HG02981 (cell line): ENCODE measurements around the gene AZU1.

ENCODE experiments used
- ATAC-seq: cut with Tn5 transposase; IDR thresholded peaks from one replicate; pipeline ENCODE4 v1.9.1; 2021; ENCODE audit warnings: mild to moderate bottlenecking, moderate library complexity; ENCODE audit not compliant: unreplicated experiment

The AZU1 gene

DNA sequence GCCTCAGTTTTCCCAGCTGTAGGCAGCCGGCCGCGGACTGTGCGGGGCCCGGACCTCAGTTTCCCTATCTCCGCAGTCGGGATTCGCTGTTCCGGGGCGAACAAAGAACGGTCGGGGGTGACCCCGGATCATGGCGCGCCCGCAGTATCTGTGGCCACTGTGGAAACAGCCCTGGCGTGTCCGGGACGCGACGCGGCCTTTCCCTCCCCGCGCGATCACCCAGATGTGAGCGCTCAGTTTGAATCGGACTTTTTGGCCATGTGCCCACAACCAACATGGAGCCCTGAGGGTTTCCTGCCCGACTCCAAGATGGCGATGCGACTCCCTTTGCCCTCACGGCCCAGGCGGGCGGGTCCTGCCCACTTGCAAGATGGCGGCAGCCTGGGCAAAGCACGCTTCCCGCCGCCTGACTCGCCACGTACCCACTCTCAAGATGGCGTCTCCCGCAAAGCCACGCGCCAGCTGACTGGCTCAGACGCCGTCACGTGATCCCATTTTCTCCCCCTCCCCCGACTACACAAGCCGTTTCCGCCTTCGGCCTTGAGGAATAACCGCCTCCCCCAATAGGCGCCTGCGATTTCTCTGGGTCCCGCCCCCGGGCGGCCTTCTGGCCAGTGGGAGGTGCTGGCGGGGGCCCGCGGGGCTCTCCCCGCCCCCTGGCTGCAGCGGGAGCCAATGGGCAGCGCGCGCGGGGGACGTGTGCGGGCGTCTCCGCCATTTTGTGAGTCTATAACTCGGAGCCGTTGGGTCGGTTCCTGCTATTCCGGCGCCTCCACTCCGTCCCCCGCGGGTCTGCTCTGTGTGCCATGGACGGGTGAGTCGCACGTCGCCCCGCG, 30.7 kb upstream of the AZU1 start, which contains the start of gene PTBP1:
TSS of gene PTBP1 (plus strand) at position 761 of the 836 bp plus-strand sequence. CDS start at position 807, 46 bp downstream.
- peak; percentile 71 for ATAC-seq

DNA sequence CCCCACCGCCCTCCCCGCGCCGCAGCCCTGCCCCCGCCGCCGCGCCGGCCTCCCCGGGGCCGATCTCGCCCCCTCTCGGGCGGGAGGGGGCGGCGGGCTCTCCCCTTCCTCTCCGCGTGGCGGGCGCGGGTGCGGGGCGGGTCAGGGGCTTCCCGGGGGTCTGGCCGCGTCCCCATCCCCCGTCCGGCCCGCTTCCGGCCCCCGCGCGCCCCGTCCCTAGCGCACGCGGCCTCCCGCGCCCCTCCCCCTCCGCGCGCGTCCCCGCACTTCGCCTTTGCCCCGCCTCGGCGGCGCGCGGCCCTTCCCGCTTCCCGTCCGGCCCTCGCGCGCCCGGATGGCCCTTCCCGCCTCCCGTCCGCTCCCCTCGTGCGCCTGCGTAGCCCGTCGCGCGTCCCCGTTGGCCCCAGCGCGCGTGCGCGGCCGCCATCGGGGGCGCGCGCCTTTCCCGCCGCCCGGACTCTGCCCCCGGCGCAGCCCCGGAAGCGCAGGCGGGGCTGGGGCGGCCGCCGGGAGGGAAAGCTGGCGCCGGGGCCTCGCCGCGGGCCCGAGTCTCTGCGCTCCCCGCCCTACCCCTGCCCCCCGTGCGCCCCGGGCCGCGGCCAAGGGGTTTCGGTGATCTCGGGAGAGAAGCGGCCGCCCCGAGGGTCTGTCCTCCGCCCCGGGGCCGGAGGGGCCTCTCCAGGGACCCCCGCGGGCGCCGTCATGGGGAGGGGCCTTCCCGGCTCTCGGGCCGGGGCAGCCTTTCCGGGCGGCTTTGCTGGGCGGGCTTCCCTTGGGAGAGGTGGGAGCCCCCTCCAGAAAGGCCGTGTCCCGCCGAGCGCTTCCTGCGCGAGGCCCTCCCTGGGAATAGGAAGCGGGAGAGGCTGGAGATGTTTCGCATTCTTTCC, 29.9 kb upstream of the AZU1 start:
- peak; percentile 36 for ATAC-seq

DNA sequence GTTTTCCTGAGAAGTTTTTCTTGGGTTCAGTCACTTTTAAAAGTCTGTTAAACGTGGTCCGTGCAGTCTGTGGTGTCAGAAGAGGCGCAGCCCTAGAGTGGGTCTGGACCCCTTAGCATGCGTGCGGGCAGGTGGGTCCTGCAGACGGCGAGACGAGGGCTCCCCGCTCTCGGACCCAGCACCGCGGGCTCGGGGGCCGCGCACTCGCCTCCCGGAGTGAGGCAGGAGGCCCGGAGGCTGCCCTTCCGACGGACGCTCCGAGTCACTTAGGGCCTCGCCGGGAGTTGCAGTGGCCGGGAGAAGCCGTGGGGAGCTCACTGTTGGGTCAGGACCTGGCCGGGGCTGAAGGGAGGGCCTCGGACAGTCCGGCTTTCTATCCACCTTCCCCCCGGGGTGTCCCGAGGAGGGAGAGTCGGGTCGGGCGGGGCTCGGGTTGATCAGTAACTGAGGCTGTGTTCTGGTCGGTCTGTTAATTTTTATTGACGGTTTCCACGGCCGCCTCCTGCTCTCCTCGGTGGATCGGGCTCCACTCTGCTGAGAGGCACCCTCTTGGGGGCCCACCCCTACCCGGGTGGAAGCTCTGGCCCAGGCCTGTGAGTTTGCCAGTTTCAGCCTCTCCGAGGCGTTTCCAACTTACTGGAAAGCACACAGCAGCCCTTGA, 29.1 kb upstream of the AZU1 start:
- ATAC-seq = no peak

DNA sequence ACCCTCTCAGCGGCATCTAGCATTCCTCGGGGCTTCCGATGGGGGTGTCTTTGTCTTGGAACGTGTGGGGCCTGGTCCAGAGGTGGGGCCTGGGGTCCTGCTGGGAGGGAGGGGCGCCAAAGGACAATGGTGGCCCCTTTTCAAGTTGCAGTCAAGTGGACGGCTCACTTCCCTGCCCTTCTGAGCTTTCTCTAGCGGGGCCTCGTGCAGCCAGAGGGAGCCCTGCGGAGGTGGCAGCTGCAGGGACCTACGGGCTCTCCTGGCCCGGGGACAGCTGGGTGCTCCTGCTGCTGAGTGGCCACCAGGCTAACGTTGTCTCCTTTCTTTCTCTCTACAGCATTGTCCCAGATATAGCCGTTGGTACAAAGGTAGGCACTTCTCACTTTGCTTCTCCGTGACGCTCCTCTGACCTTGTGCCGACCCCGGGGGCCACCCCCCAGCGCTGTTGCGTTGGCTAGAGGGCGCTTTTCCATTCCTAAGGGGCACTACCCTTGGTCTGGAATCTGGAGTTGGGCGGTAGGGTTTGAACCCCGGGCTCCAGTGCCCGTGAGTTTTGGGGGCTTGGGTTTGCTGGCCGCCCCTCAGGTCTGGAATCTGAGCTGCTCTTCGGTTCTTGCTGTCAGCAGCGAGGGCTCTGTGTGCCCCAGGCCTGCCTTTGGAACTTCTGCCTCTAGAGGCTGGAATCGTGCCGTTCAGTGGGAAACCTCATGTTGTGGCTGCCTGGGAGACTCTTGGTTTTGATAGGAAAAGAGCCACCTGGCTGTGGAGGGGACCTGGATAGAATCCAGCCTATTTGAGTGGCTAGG, 28.4 kb upstream of the AZU1 start:
- ATAC-seq = no peak

DNA sequence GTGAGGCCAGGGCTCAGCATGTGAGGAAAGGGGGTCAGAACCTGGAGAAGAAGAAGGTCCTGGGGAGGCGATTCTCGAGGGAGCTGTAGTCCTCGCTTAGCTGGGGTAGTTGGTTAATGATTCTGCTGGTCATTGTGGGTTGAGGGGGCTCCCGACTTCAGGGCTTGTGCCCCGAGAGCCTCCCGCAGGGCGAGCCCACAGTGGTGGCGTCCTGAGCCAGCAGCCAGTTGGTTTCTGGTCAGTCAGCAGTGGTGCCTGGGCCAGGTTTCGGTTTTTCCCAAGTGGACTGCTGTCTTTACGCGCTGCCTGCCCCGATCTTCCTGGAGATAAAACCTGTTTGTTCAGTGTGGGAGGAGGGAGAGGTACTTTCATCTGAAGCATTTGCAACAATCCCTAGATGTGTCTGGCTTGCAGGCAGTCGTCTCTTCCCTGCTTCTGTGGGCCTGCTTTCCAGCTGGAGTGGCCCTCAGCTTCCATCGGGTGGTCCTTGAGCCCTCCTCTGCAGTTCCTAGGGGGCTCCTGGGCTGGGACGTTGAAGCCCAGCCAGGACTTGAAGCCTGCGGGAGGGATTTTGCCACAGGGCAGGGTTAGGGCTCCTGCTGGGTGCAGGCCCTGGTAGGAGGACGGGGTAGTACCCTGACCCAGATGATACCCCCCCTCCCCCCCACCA, 27.1 kb upstream of the AZU1 start:
- ATAC-seq = no peak

DNA sequence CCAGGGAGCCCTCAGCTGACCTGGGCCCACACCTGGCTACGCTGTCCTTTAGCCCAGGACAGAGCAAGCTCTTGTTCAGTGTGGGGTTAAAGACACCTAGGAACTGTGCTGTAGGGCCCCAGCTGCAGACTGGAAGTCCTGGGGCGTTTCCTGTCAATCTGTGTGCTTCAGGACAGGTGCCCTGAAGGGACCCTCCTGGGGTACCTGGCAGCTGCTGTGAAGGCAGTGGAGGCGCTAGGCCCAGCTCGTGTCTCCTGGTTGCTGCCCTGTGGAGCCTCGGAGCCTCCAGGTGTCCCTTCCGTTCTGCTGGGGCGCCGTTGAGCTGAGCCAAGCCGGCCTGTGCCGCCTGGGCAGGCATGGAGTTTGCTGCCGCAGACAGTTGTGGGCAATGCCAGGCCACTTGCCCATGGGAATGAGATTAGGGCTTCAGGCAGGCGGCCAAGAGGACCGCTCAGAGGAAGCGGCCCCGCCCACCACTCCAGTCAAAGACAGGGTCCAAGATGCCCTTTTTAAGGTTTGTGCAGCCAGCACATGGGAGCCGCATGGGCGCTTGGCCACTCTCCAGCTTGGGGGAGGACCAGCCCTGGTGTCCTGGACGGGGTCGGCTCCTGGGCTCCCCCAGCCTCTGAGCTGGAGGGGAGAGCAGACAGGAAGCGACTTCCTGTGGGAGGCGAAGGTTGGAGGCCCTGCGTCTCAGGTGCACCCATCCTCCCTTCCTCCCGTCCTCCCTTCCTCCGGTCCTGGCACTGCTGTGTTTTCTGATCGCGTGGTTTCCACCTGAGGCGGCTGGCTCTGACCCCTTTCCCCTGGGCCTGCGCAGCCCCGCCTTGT, 26.4 kb upstream of the AZU1 start:
- no peak for ATAC-seq

DNA sequence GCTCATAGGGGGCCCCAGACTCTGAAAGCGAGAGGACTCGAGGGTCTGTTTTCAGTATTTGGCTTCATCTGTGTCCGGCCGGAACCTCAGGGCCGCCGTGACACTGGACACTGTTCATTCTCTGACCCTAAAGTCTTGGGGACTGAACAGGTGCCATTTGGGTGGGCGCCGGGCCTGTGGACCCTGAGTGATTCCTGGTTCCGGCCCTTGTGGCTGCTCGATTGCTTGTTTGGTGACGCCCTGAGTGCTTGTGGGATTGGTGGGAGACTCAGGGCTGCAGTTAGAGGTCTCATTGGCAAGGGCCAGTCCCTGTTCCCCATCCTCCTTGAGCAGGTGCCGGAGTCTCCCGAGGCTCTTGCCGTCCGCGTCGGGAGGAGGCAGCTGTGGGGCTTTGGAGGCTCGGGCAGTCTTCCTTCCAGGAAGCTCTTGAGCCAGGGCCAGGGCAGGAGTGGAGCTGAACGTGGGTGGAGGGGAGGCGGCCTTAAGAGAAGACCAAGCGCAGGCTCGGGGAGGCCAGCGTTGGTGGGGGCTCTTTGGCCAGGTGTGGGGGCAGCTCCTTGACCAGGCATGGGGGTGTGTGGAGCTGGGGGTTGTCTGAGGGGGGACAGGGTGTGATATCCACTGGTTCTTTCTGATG, 25.7 kb upstream of the AZU1 start:
- no peak for ATAC-seq

DNA sequence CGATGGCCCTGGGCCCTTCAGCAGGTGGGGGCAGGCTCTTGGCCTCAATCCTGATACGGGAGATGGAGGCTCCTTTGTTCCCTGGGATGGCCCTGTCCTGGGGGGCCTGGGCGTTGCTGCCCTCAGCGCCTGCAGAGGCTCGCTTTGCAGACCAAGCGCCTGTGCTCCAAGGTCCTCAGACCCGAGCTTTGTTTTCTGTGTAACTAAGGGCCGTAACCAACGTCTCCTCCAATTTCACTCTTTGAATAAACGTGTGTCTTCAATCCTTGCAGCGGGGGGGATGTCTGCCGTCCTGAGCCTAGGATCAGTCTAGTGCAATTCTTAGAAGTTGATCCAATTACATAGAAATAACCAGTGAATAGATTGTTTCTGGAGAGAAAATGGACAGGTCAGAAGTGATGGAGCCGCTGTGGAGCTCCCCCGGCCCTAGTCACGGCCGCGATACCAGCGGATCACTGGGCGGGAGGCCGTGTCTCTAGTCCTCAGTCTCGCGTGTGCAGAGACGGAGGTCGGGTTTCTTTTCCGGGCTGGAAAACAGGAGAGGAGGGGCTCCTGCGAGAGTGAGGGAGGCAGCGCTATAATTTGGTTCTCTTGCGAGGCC, 25.0 kb upstream of the AZU1 start:
- ATAC-seq = no peak

DNA sequence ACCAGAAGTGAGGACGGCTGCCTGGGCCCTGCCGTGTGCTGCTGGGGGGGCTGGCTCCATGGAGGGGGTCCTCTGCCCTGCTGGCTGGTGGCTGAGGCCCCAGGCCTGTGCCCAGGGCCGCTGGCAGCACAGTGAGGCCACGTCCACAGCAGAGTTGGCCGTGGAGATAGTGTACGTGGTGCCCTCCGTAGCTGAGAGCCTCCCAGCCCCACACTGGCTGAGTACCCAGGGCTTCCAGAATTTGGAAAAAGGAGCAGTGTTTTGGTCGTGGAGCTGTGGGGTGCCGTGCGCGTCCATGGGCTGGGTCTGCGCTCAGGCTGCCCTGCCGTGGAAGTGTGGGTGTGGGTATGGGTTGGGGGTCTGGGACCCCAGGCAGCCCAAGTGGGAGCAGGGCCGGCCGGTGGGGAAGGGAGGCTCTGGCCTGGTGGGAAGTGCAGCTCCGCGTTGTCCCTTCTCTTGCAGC, 24.5 kb upstream of the AZU1 start:
- ATAC-seq = no peak

DNA sequence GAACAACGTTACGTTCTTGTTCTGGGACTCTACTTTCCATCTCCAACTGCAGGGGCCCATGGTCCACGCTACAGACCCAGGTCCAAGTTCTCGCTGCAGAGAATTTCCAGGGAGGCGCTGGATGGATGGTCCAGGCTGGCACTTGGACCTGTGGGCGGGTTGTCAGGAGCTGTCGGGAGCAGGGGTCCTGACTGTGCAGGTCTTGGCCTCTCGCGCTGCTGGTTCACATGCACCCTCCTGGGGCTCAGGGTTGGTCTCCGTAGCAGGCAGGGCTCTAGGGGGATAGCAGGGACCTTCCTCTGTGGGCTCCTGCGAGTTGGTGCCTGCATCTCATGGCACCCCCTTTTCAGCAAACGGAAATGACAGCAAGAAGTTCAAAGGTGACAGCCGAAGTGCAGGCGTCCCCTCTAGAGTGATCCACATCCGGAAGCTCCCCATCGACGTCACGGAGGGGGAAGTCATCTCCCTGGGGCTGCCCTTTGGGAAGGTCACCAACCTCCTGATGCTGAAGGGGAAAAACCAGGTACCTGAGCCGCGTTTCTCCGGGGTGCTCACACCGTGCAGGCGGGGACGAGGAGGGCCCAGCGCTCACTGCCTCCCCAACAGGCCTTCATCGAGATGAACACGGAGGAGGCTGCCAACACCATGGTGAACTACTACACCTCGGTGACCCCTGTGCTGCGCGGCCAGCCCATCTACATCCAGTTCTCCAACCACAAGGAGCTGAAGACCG, 23.8 kb upstream of the AZU1 start:
- no peak for ATAC-seq

DNA sequence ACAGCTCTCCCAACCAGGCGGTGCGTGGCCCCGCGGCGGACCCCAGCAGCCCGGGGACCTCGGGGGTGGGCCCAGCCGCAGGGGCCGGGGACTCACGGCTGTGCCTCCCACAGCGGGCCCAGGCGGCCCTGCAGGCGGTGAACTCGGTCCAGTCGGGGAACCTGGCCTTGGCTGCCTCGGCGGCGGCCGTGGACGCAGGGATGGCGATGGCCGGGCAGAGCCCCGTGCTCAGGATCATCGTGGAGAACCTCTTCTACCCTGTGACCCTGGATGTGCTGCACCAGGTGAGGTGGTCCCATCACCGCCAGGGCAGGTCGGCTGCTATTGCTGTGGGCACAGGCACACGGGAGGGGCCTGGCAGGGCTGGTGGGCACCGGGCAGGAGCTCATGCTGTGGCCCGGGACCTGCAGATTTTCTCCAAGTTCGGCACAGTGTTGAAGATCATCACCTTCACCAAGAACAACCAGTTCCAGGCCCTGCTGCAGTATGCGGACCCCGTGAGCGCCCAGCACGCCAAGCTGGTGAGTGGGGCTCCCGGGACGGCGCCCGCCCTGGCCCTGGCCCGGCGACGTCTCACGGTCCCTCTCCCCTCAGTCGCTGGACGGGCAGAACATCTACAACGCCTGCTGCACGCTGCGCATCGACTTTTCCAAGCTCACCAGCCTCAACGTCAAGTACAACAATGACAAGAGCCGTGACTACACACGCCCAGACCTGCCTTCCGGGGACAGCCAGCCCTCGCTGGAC, 23.0 kb upstream of the AZU1 start:
- ATAC-seq = no peak

DNA sequence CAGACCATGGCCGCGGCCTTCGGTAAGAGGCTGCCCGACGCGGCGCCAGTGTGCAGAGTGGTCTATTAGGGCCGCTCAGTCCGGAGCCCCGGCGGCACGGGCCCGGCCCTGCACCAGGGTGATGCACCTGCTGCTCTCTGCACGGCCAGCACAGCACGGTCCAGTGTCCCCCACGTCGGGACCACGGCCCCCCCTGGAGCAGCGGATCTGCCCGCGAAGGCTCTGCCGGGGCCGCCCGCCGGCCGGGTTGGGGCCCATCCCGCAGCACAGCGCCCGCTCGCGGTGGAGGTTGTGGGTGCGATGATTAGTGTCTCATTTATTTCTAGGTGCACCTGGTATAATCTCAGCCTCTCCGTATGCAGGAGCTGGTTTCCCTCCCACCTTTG, 22.5 kb upstream of the AZU1 start:
- ATAC-seq = no peak

DNA sequence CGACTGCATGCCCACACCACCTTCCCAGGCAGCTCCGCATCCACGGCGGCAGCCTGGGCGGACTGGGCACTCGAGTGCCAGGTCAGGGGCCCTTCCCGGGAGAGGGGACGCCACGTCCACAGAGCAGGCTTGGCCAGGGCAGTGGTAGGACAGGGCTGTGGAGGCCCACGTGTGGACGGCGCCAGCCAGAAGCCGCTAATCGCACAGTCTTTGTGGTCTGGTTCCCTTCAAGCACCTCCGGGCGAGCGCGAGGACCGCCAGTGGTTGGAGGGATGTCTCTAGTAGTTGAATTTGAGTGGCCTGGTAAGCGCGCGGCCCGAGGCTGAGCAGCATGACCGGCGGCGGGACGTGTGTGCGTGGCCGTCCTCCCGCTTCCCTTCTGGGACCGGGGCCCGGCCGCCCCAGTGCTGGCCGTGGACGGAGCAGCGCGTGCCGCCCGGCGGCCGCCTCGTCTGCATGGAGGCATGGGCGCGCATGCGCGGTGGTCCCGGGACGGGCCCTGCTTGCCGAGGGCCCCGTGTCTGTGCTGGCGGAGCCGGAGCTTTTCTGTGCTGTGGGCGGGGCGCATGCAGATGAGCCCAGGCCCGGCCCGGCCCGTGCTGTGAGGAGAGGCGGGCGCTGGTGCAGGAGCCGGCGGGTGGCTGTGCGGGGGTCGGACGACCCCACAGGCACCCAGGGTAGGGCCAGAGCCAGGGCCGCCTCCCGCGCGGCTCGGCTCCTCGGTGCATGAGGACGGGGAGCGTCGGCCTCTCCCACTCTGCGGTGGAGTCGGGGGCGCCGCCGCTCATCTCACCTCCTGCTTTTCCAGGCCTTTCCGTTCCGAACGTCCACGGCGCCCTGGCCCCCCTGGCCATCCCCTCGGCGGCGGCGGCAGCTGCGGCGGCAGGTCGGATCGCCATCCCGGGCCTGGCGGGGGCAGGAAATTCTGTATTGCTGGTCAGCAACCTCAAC, 21.8 kb upstream of the AZU1 start:
- no peak for ATAC-seq

DNA sequence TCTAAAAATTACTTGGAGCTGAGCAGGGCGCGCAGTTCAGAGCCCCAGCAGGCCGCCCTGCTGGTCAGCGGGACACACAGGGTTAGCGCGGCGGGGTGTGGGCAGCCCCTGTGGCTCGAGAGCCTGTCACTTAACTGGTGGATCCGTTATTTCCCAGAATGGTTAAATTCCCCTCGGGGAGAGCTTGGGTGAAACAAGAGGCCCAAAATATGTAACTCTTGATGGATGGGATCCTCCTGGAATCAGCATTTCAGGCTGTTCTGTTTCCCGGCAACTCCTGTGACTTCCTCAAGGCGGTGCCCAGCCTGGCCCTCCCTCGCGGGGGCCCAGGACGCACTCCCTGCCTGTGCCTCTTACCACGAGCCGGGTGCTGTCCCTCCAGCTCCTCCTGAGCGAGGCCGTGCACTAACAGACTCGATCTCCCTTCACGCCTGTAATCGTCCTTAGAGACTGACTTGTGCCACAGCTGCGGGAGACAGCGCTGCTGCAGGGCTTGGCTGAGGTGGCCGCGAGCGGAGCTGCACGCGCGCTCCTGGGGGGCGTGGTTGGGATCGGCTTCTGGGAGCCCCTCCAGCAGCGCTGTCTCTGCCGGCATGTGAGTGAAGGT, 20.7 kb upstream of the AZU1 start:
- ATAC-seq = no peak
